K562 (cell line): Measurements from ENCODE around the gene DCLK2. TPM values are rescaled to one million over a fixed set of nuclear protein-coding genes. Genes with fewer than 3 reads are reported as not detected.

ENCODE experiments used
- BRF2 ChIP-seq: IDR thresholded peaks from 3 replicates; pipeline ENCODE4 v1.6.1; 2011; ENCODE audit warnings: borderline replicate concordance, mild to moderate bottlenecking; ENCODE audit not compliant: insufficient read length, insufficient read depth
- DEAF1 ChIP-seq: fragments of 450-650 bp; formaldehyde crosslinking; IDR thresholded peaks from 2 replicates; pipeline ENCODE4 v1.4.0; 2020; ENCODE audit warnings: mild to moderate bottlenecking, moderate library complexity
- MIER1 ChIP-seq: fragments of 450-650 bp; IDR thresholded peaks from 2 replicates; pipeline ENCODE4 v1.6.1; 2016; ENCODE audit warnings: antibody characterized with exemption, mild to moderate bottlenecking, low read depth
- SLC30A9 ChIP-seq: fragments of 250-450 bp; sonication (Bioruptor Pico); IDR thresholded peaks from 2 replicates; pipeline ENCODE4 v1.8.0; 2022; ENCODE audit warnings: mild to moderate bottlenecking, moderate library complexity
- SP1 ChIP-seq: sonication (generic); formaldehyde crosslinking; IDR thresholded peaks from 2 replicates; pipeline ENCODE4 v1.8.1; 2022; ENCODE audit warnings: mild to moderate bottlenecking, missing genetic modification reagents
- TEAD1 ChIP-seq, 2 experiments: fragments of 450-650 bp in 1 of 2; sonication (generic) in 1 of 2; formaldehyde crosslinking; IDR thresholded peaks; 2 replicates each; pipeline versions ENCODE4 v1.4.0 to v1.8.0; 2020 to 2022; ENCODE audit warnings: mild to moderate bottlenecking in 2 of 2, missing genetic modification reagents in 1 of 2
- ZBTB40 ChIP-seq, 2 experiments: fragments of 450-650 bp in 1 of 2; sonication (generic) in 1 of 2; formaldehyde crosslinking in 1 of 2; IDR thresholded peaks; 2 replicates each; pipeline versions ENCODE4 v1.7.1 to v1.9.0; 2016 to 2022; ENCODE audit warnings: inconsistent platforms in 1 of 2, mild to moderate bottlenecking in 1 of 2, missing genetic modification reagents in 1 of 2
- polyA plus RNA-seq, 8 experiments: library from polyadenylated mRNA; depleted of rRNA in 4 of 8; stranded (reverse) in 5 of 8; unstranded in 3 of 8; fragments of >200 nt; fragmentation: Nextera tagmentation in 2 of 8; fragmentation: Illumina TruSeq in 1 of 8; extraction: Ambion mirVana in 2 of 8; extraction: Trizol in 1 of 8; gene quantifications; 2 replicates each; pipeline versions ENCODE4 v1.2.1 to v1.2.3, GENCODE V29; 2011 to 2014; ENCODE audit warnings: inconsistent platforms in 1 of 8, missing spikeins in 1 of 8
- total RNA-seq, 7 experiments: library from RNA; depleted of rRNA in 6 of 7; stranded (reverse); fragments of >200 nt in 6 of 7; fragmentation: Illumina TruSeq in 2 of 7; extraction: Trizol in 2 of 7; gene quantifications; 2 replicates each; pipeline versions ENCODE4 v1.2.1 to v1.2.3, GENCODE V29; 2011 to 2021; ENCODE audit warnings: low replicate concordance in 1 of 7

Gene DCLK2
- total and polyA plus RNA-seq, 9 of the 15 experiments (the other 6 are each of a cell fraction or from before 2014, with no cell fraction given) = not detected

- TF ChIP-seq DEAF1 (CRISPR knock-in tag) (no peak), SLC30A9 (CRISPR knock-in tag) (no peak), ZBTB40 (IDR thresholded peaks at IDR 0.05) (no peak), ZBTB40 (CRISPR knock-in tag; IDR thresholded peaks at IDR 0.05) (no peak), TEAD1 (CRISPR knock-in tag; IDR thresholded peaks at IDR 0.05) (0 out of 4 replicates have a peak, but pooled peaks of 1 of the 2 experiments have one; percentile 37), SP1 (CRISPR knock-in tag) (no peak), BRF2 (no peak), MIER1 (no peak)
Observed at GRCh38 chr4:150302553-150302952, 224.3 kb downstream of the DCLK2 start (continued).
